K562 (cell line): ENCODE measurements around the gene SPNS2. TPM values are rescaled to one million over a fixed set of nuclear protein-coding genes. Genes with fewer than 3 reads are reported as not detected.

Source experiments
- ATAC-seq: fragments of 200-7000 bp; cut with Tn5 transposase; 3 replicates; pipeline ENCODE4 v1.9.1; 2020; ENCODE audit warnings: moderate library complexity
- BruUV-seq: library from RNA; stranded (reverse); fragments of 400-500 nt; replicated peaks from 2 replicates; lab custom pipeline; 2021; lab: Mats Ljungman, UMichigan
- CTCF ChIA-PET: fragments of 300-600 bp; formaldehyde crosslinking; extraction: SDS; loops from one replicate; lab custom pipeline; 2021; ENCODE audit warnings: low intra/inter-chr PET ratio; lab: Yijun Ruan, JAX
- POLR2A ChIA-PET: fragments of 300-600, 350-650 bp; sonication (Branson Sonifier 250); formaldehyde crosslinking; extraction: SDS; loops from one replicate; lab custom pipeline; 2021; ENCODE audit warnings: antibody characterized with exemption, inconsistent platforms; lab: Yijun Ruan, JAX
- DNase-seq, 4 experiments: peaks; one replicate each; pipeline versions ENCODE4 v3.0.0 to v3.0.0-alpha.2; 2011 to 2018; ENCODE audit warnings: low spot score in 3 of 4, mixed read lengths in 3 of 4; ENCODE audit errors: extremely low read depth in 1 of 4
- FAIRE-seq: peaks from 2 replicates; lab custom pipeline; 2011; peaks lifted over from hg19 to GRCh38; lab: Jason Lieb, UNC
- H2AFZ ChIP-seq: 2 replicates; pipeline ENCODE4 v1.6.0; 2011; ENCODE audit warnings: low read depth, low read length, control low read depth, inconsistent platforms
- H3K27ac ChIP-seq: fragments of 200-600 bp; 3 replicates; pipeline ENCODE4 v1.8.0; 2011; ENCODE audit warnings: low read depth, mild to moderate bottlenecking, control low read depth, inconsistent platforms, low read length, moderate library complexity, mixed read lengths; ENCODE audit errors: extremely low read depth
- H3K27me3 ChIP-seq, 2 experiments: fragments of 300-600 bp in 1 of 2; 2 replicates in 1 of 2; 3 replicates in 1 of 2; pipeline versions ENCODE4 v1.6.0 to v1.8.0; 2011; ENCODE audit warnings: inconsistent platforms in 2 of 2, low read length in 2 of 2, mild to moderate bottlenecking in 1 of 2, mixed read lengths in 1 of 2, moderate library complexity in 1 of 2; ENCODE audit not compliant: control insufficient read depth in 2 of 2, insufficient read depth in 2 of 2
- H3K36me3 ChIP-seq: fragments of 300-600 bp; 3 replicates; pipeline ENCODE4 v1.8.0; 2011; ENCODE audit warnings: mild to moderate bottlenecking, low read length, inconsistent platforms; ENCODE audit not compliant: control insufficient read depth, insufficient read depth
- H3K4me1 ChIP-seq, 2 experiments: fragments of 200-600 bp in 1 of 2; replicated peaks in 1 of 2; 2 replicates in 1 of 2; 3 replicates in 1 of 2; pipeline versions ENCODE4 v1.5.1 to v1.8.0; 2011; ENCODE audit warnings: inconsistent platforms in 2 of 2, low read length in 2 of 2, mild to moderate bottlenecking in 1 of 2, mixed read lengths in 1 of 2, moderate library complexity in 1 of 2; ENCODE audit not compliant: control insufficient read depth in 2 of 2, insufficient read depth in 2 of 2
- H3K4me2 ChIP-seq: 2 replicates; pipeline ENCODE4 v1.6.1; 2011; ENCODE audit warnings: low read length, control low read depth, inconsistent platforms, mixed read lengths; ENCODE audit not compliant: insufficient read depth
- H3K4me3 ChIP-seq: fragments of 200-600 bp; sonication (generic), shearing (Covaris generic); 2 replicates; pipeline ENCODE4 v1.5.1; 2016; ENCODE audit warnings: control low read depth, inconsistent platforms
- H3K79me2 ChIP-seq: fragments of 200-600 bp; 3 replicates; pipeline ENCODE4 v1.8.0; 2011; ENCODE audit warnings: low read length, inconsistent platforms; ENCODE audit not compliant: control insufficient read depth, insufficient read depth
- H3K9ac ChIP-seq, 2 experiments: 2 replicates each; pipeline versions ENCODE4 v1.6.0 to v1.6.1; 2011; ENCODE audit warnings: low read depth in 2 of 2, low read length in 2 of 2, control low read depth in 1 of 2, inconsistent platforms in 1 of 2, mild to moderate bottlenecking in 1 of 2, mixed read lengths in 1 of 2; ENCODE audit not compliant: insufficient read depth in 1 of 2
- H3K9me1 ChIP-seq: one replicate; pipeline ENCODE4 v1.6.0; 2011; ENCODE audit warnings: inconsistent platforms, mild to moderate bottlenecking, low read length, moderate library complexity; ENCODE audit not compliant: control insufficient read depth, insufficient read depth
- H3K9me3 ChIP-seq: replicated peaks from 2 replicates; pipeline ENCODE4 v1.5.1; 2011; ENCODE audit warnings: low read depth, low read length, inconsistent platforms; ENCODE audit not compliant: control insufficient read depth, insufficient read depth
- H4K20me1 ChIP-seq: replicated peaks from 2 replicates; pipeline ENCODE4 v1.6.1; 2011; ENCODE audit warnings: low read length, inconsistent platforms, mixed read lengths; ENCODE audit not compliant: control insufficient read depth, insufficient read depth
- ATF3 ChIP-seq, 2 experiments: fragments of 450-650 bp in 1 of 2; sonication (generic) in 1 of 2; formaldehyde crosslinking in 1 of 2; IDR thresholded peaks in 1 of 2; conservative IDR thresholded peaks in 1 of 2; 2 replicates each; pipeline versions ENCODE4 v1.6.1 to v1.8.1; 2016 to 2023; ENCODE audit warnings: mild to moderate bottlenecking in 2 of 2, moderate library complexity in 2 of 2, inconsistent platforms in 1 of 2, missing genetic modification reagents in 1 of 2
- CREBBP ChIP-seq: IDR thresholded peaks from one replicate; pipeline ENCODE4 v1.6.1; 2012; ENCODE audit warnings: low read depth, mild to moderate bottlenecking, control low read depth, inconsistent platforms, low read length
- SMAD1 ChIP-seq: fragments of 150-350 bp; IDR thresholded peaks from 2 replicates; pipeline ENCODE4 v1.6.1; 2014; ENCODE audit warnings: low read length, low read depth; ENCODE audit not compliant: partially characterized antibody
- SP1 ChIP-seq: sonication (generic); formaldehyde crosslinking; IDR thresholded peaks from 2 replicates; pipeline ENCODE4 v1.8.1; 2022; ENCODE audit warnings: mild to moderate bottlenecking, missing genetic modification reagents
- ZNF263 ChIP-seq: sonication (generic); formaldehyde crosslinking; IDR thresholded peaks from 2 replicates; pipeline ENCODE4 v1.8.0; 2022; ENCODE audit warnings: mild to moderate bottlenecking, missing genetic modification reagents, borderline replicate concordance
- ZNF280B ChIP-seq: fragments of 250-450 bp; sonication (Bioruptor Pico); IDR thresholded peaks from 2 replicates; pipeline ENCODE4 v1.5.1; 2021; ENCODE audit warnings: mild to moderate bottlenecking
- ZNF3 ChIP-seq: fragments of 250-450 bp; sonication (Bioruptor Pico); IDR thresholded peaks from 2 replicates; pipeline ENCODE4 v1.5.0; 2021; ENCODE audit warnings: mild to moderate bottlenecking, moderate library complexity
- ZZZ3 ChIP-seq: fragments of 450-650 bp; IDR thresholded peaks from 2 replicates; pipeline ENCODE4 v1.6.1; 2016; ENCODE audit warnings: antibody characterized with exemption, mild to moderate bottlenecking, moderate library complexity
- WGBS: fragments of 100-300 bp; shearing (Covaris generic); methylation state at CpG from one replicate; pipeline ENCODE4 v1.1.6; 2016; ENCODE audit warnings: low coverage, mixed read lengths; ENCODE audit not compliant: insufficient coverage; ENCODE audit errors: missing lambda C conversion rate; 5-methylcytosine and 5-hydroxymethylcytosine counted together
- in situ Hi-C: fragments of 300-500 bp; cut with MboI; formaldehyde crosslinking; loops from 4 replicates; pipeline ENCODE4 v1.15.0; 2018; ENCODE audit warnings: inconsistent platforms, mixed read lengths
- intact Hi-C: fragments of 100-400 bp; cut with micrococcal nuclease; formaldehyde crosslinking; loops from 2 replicates; pipeline ENCODE4 v1.14.2; 2022
- polyA plus RNA-seq, 8 experiments: library from polyadenylated mRNA; depleted of rRNA in 4 of 8; stranded (reverse) in 5 of 8; unstranded in 3 of 8; fragments of >200 nt; fragmentation: Nextera tagmentation in 2 of 8; fragmentation: Illumina TruSeq in 1 of 8; extraction: Ambion mirVana in 2 of 8; extraction: Trizol in 1 of 8; gene quantifications; 2 replicates each; pipeline versions ENCODE4 v1.2.1 to v1.2.3, GENCODE V29; 2011 to 2014; ENCODE audit warnings: inconsistent platforms in 1 of 8, missing spikeins in 1 of 8
- total RNA-seq, 7 experiments: library from RNA; depleted of rRNA in 6 of 7; stranded (reverse); fragments of >200 nt in 6 of 7; fragmentation: Illumina TruSeq in 2 of 7; extraction: Trizol in 2 of 7; gene quantifications; 2 replicates each; pipeline versions ENCODE4 v1.2.1 to v1.2.3, GENCODE V29; 2011 to 2021; ENCODE audit warnings: low replicate concordance in 1 of 7

The SPNS2 gene
- total and polyA plus RNA-seq, 9 of the 15 experiments (the other 6 are each of a cell fraction or from before 2014, with no cell fraction given), result 0.06 TPM; not detected in 8

GRCh38 chr17:4501295-4501949 is 2.7 kb downstream of the SPNS2 start:
- no peak overlapping the region for H3K4me2 ChIP-seq
- H3K36me3 ChIP-seq, result no peaks in the 10 kb centered on the region
- H3K27ac ChIP-seq, result no peak overlapping the region
- 0 out of 2 replicates have a peak, but pooled peaks have one; percentile 62 for TF ChIP-seq ZNF263 (CRISPR knock-in tag)
- TF ChIP-seq CREBBP, result no peak
- TF ChIP-seq ZZZ3, result no peak
- intact Hi-C loops (no loop called here), in situ Hi-C loops (no loop called here)
- ChIA-PET CTCF (no interaction called here), POLR2A (no interaction called here)
- no peak overlapping the region for H3K9ac ChIP-seq
- H3K4me3 ChIP-seq, result no peak overlapping the region
- DNase-seq, result peak in 2 of 4 experiments; percentile 29 to 41
- H3K79me2 ChIP-seq, result no peaks in the 10 kb centered on the region
- H3K27me3 ChIP-seq, result peaks cover 0 to 76% of the 10 kb centered on the region in 2 experiments; a peak in 3 of 5 replicates
- no peaks in the 10 kb centered on the region for H3K9me3 ChIP-seq
- 0% methylated on average over 2 of the region's 3 CpGs for WGBS
- peaks cover 4 to 25% of the 10 kb centered on the region in 2 experiments; a peak in 4 of 5 replicates for H3K4me1 ChIP-seq
- H3K9me1 ChIP-seq, result no peaks in the 10 kb centered on the region
- H2AFZ ChIP-seq, result no peak overlapping the region
- ATAC-seq, result no peak
- BruUV-seq, result no TSS peak
- H4K20me1 ChIP-seq, result peaks cover 7% of the 10 kb centered on the region; the same call in 1 of the 2 replicates
- no peak for FAIRE-seq

- FAIRE-seq (no peak), DNase-seq (no peak), ATAC-seq (no peak)
- Histone ChIP-seq H3K9me3 (no peaks in the 10 kb centered on the region), H3K79me2 (no peaks in the 10 kb centered on the region), H3K4me3 (no peak overlapping the region), H3K4me1 (peaks cover 5 to 31% of the 10 kb centered on the region in 2 experiments; a peak in 4 of 5 replicates), H2AFZ (no peak overlapping the region), H3K27me3 (peaks cover 0 to 66% of the 10 kb centered on the region in 2 experiments; a peak in 3 of 5 replicates), H3K27ac (no peak overlapping the region), H3K9ac (no peak overlapping the region), H3K36me3 (no peaks in the 10 kb centered on the region), H3K9me1 (no peaks in the 10 kb centered on the region), H3K4me2 (no peak overlapping the region), H4K20me1 (peaks cover 4% of the 10 kb centered on the region; the same call in 1 of the 2 replicates)
- WGBS, result 7% methylated on average over 16 of the region's 18 CpGs
- intact Hi-C loops, result no loop called here
- POLR2A ChIA-PET, result interaction anchor here (0.6 to 1.1 kb wide), 4 partner anchors 34 to 140 kb away, joined by 3 read pairs; no protein-coding TSS in a partner anchor
- BruUV-seq, result no TSS peak
- in situ Hi-C loops, result no loop called here
- CTCF ChIA-PET, result no interaction called here
- TF ChIP-seq ATF3 (IDR thresholded peaks at IDR 0.05), result no peak
- no peak for TF ChIP-seq ATF3 (CRISPR knock-in tag; conservative IDR thresholded peaks at IDR 0.05)
- TF ChIP-seq ZNF3 (CRISPR knock-in tag), result no peak
- no peak for TF ChIP-seq ZNF280B
- no peak for TF ChIP-seq ZZZ3
- TF ChIP-seq SP1 (CRISPR knock-in tag), result no peak
- no peak for TF ChIP-seq SMAD1
Measured at GRCh38 chr17:4502466-4503154, 3.9 kb downstream of the SPNS2 start.
